ENCODE measurements around the gene MBTPS1. TPM values are rescaled to one million over a fixed set of nuclear protein-coding genes. Genes with fewer than 3 reads are reported as not detected.

MBTPS1 gene
- total and polyA plus RNA-seq, 9 of the 15 experiments (the other 6 are each of a cell fraction or from before 2014, with no cell fraction given): 2.8 to 57.6 (median 43.8) TPM

- TF ChIP-seq, protein P1, sequence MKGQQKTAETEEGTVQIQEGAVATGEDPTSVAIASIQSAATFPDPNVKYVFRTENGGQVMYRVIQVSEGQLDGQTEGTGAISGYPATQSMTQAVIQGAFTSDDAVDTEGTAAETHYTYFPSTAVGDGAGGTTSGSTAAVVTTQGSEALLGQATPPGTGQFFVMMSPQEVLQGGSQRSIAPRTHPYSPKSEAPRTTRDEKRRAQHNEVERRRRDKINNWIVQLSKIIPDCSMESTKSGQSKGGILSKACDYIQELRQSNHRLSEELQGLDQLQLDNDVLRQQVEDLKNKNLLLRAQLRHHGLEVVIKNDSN (CRISPR knock-in tag; IDR thresholded peaks at IDR 0.05): peak; percentile 78
- TF ChIP-seq RAD21 (CRISPR knock-in tag; conservative IDR thresholded peaks at IDR 0.05 in 1 of 2, IDR thresholded peaks at IDR 0.05 in 1 of 2) (peak in 1 of 2 experiments; percentile 37; a peak in 2 of 4 replicates), STAT5A (IDR thresholded peaks at IDR 0.05; ENCODE audit: borderline replicate concordance, low read length) (peak; percentile 49; the same call in 1 of the 2 replicates), SMAD4 (CRISPR knock-in tag; conservative IDR thresholded peaks at IDR 0.05) (no peak; the same call in 1 of the 2 replicates), NFIX (CRISPR knock-in tag; IDR thresholded peaks at IDR 0.05; ENCODE audit: low read depth) (no peak), RCOR1 (IDR thresholded peaks at IDR 0.05; ENCODE audit: borderline replicate concordance in 1 of 2, low read depth in 2 of 2, low read length in 2 of 2) (0 out of 4 replicates have a peak, but pooled peaks of 1 of the 2 experiments have one; percentile 21), NFIC (IDR thresholded peaks at IDR 0.05) (peak; percentile 60; the same call in 1 of the 2 replicates), ZEB2 (IDR thresholded peaks at IDR 0.05) (0 out of 2 replicates have a peak, but pooled peaks have one; percentile 19), SP1 (CRISPR knock-in tag; IDR thresholded peaks at IDR 0.05) (0 out of 2 replicates have a peak, but pooled peaks have one; percentile 20), ZNF197 (CRISPR knock-in tag; IDR thresholded peaks at IDR 0.05; ENCODE audit: low read depth) (no peak), CTBP1 (IDR thresholded peaks at IDR 0.05; ENCODE audit: borderline replicate concordance) (peak; percentile 65; the same call in 1 of the 2 replicates), E2F3 (CRISPR knock-in tag; IDR thresholded peaks at IDR 0.05) (no peak), CEBPG (CRISPR knock-in tag; IDR thresholded peaks at IDR 0.05) (0 out of 2 replicates have a peak, but pooled peaks have one; percentile 19), CEBPG (tag; conservative IDR thresholded peaks at IDR 0.05 in 1 of 2, IDR thresholded peaks at IDR 0.05 in 1 of 2) (no peak), L3MBTL2 (IDR thresholded peaks at IDR 0.05) (peak; percentile 48; the same call in 1 of the 2 replicates), DPF2 (IDR thresholded peaks at IDR 0.05) (0 out of 2 replicates have a peak, but pooled peaks have one; percentile 16)
- TF ChIP-seq, protein P2, sequence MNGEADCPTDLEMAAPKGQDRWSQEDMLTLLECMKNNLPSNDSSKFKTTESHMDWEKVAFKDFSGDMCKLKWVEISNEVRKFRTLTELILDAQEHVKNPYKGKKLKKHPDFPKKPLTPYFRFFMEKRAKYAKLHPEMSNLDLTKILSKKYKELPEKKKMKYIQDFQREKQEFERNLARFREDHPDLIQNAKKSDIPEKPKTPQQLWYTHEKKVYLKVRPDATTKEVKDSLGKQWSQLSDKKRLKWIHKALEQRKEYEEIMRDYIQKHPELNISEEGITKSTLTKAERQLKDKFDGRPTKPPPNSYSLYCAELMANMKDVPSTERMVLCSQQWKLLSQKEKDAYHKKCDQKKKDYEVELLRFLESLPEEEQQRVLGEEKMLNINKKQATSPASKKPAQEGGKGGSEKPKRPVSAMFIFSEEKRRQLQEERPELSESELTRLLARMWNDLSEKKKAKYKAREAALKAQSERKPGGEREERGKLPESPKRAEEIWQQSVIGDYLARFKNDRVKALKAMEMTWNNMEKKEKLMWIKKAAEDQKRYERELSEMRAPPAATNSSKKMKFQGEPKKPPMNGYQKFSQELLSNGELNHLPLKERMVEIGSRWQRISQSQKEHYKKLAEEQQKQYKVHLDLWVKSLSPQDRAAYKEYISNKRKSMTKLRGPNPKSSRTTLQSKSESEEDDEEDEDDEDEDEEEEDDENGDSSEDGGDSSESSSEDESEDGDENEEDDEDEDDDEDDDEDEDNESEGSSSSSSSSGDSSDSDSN (IDR thresholded peaks at IDR 0.05; ENCODE audit: borderline replicate concordance in 1 of 2, low read depth in 2 of 2, low read length in 2 of 2): no peak
- TF ChIP-seq, protein P3, sequence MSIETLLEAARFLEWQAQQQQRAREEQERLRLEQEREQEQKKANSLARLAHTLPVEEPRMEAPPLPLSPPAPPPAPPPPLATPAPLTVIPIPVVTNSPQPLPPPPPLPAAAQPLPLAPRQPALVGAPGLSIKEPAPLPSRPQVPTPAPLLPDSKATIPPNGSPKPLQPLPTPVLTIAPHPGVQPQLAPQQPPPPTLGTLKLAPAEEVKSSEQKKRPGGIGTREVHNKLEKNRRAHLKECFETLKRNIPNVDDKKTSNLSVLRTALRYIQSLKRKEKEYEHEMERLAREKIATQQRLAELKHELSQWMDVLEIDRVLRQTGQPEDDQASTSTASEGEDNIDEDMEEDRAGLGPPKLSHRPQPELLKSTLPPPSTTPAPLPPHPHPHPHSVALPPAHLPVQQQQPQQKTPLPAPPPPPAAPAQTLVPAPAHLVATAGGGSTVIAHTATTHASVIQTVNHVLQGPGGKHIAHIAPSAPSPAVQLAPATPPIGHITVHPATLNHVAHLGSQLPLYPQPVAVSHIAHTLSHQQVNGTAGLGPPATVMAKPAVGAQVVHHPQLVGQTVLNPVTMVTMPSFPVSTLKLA (conservative IDR thresholded peaks at IDR 0.05): 0 out of 4 replicates have a peak, but pooled peaks of 1 of the 2 experiments have one; percentile 25
- TF ChIP-seq, protein P4, sequence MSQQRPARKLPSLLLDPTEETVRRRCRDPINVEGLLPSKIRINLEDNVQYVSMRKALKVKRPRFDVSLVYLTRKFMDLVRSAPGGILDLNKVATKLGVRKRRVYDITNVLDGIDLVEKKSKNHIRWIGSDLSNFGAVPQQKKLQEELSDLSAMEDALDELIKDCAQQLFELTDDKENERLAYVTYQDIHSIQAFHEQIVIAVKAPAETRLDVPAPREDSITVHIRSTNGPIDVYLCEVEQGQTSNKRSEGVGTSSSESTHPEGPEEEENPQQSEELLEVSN (IDR thresholded peaks at IDR 0.05; ENCODE audit: borderline replicate concordance in 1 of 2, extremely low read depth in 1 of 2, insufficient read depth in 1 of 2, insufficient read length in 1 of 2, low read depth in 1 of 2, low read length in 1 of 2, poor library complexity in 1 of 2, severe bottlenecking in 1 of 2): peak in 1 of 2 experiments; percentile 33
Measured at GRCh38 chr16:84141143-84141670, 24.5 kb upstream of the MBTPS1 start (continued).
